ENCODE results near the gene RPS24.

GRCh38 chr10:78039743-78040142, 6.1 kb downstream of the RPS24 start:
- no peak for TF ChIP-seq POLR2AphosphoS5 (IDR thresholded peaks at IDR 0.05; ENCODE audit: borderline replicate concordance, low read depth, low read length)
- no peak for TF ChIP-seq EZH2 (IDR thresholded peaks at IDR 0.05)
